SK-N-MC (cell line): ENCODE results near the gene HBE1.
"Not testable (repeated sequence)": the region's sequence is repeated elsewhere in the genome, so short reads cannot be mapped to it uniquely, and the experiment has no call there.

Source experiments
- DNase-seq: peaks from one replicate; pipeline ENCODE4 v3.0.0-alpha.2; 2011; ENCODE audit warnings: low read depth, low spot score
- H3K27ac ChIP-seq: fragments of 200-600 bp; sonication (generic); 2 replicates; pipeline ENCODE4 v1.5.1; 2016; ENCODE audit warnings: mixed run types
- H3K36me3 ChIP-seq: fragments of 200-600 bp; sonication (generic); 2 replicates; pipeline ENCODE4 v1.6.1; 2017; ENCODE audit warnings: antibody characterized with exemption, low read length, mixed read lengths; ENCODE audit not compliant: insufficient read depth
- H3K4me3 ChIP-seq: fragments of 200-600 bp; sonication (generic); 2 replicates; pipeline ENCODE4 v1.5.1; 2016
- H3K9ac ChIP-seq: fragments of 200-600 bp; sonication (generic); 2 replicates; pipeline ENCODE4 v1.8.0; 2017; ENCODE audit warnings: mixed run types, mixed read lengths; ENCODE audit not compliant: insufficient read length
- H3K9me3 ChIP-seq: fragments of 200-600 bp; sonication (generic); 2 replicates; pipeline ENCODE4 v1.6.1; 2017; ENCODE audit warnings: low read depth, mild to moderate bottlenecking, antibody characterized with exemption, low read length, moderate library complexity, mixed read lengths
- EZH2 ChIP-seq: fragments of 200-600 bp; sonication (generic); IDR thresholded peaks from one replicate; pipeline ENCODE4 v1.6.1; 2017; ENCODE audit warnings: antibody characterized with exemption
- FOXP2 ChIP-seq: optimal IDR thresholded peaks from 2 replicates; pipeline ENCODE3; 2011; ENCODE audit warnings: mild to moderate bottlenecking, moderate library complexity; ENCODE audit not compliant: insufficient read depth; ENCODE audit errors: extremely low read length, control extremely low read depth
- POLR2AphosphoS5 ChIP-seq: IDR thresholded peaks from 2 replicates; pipeline ENCODE4 v1.6.1; 2012; ENCODE audit warnings: mild to moderate bottlenecking, low read depth, low read length, borderline replicate concordance

The HBE1 gene

DNA sequence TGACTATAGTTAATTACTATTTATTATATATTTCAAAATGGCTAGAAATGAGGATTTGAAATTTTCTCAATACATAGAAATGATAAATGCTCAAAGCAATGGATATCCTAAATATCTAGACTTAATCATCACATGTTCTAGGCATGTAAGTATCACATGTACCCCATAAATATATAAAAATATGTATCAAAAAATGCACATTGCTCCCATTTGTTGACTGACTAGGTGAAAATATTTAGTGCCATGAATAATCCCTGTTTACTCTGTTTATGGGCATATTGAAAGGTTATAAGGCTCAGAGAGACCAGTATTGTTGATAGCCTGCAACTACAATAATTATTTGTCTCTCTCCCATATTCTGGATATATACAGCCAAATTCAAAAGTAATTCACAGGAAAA, 3.1 kb downstream of the HBE1 start:
- no peaks in the 10 kb centered on the region for H3K36me3 ChIP-seq
- TF ChIP-seq FOXP2 = no peak
- no peak for TF ChIP-seq EZH2
- no peak for TF ChIP-seq POLR2AphosphoS5

DNA sequence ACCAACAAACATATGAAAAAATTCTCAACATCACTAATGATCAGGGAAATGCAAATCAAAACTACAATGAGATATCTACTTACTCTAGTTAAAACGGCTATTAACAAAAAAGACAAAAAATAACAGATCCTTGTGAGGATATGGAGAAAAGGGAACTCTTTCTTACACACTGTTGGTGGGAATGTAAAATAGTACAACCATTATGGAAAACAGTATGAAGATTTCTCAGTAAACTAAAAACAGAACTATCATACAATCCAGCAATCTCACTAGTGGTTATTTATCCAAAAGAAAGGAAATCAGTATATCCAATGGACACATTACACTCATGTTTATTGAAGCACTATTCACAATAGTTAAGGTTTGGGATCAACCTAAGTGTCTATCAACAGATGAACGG, 3.9 kb downstream of the HBE1 start:
- no peak overlapping the region for H3K4me3 ChIP-seq
- no peak for TF ChIP-seq EZH2
- TF ChIP-seq POLR2AphosphoS5 = no peak
- TF ChIP-seq FOXP2 = no peak

More for the DNA sequence above, 3.1 kb downstream of the HBE1 start:
- H3K4me3 ChIP-seq = no peak overlapping the region
- H3K9me3 ChIP-seq = no peaks in the 10 kb centered on the region
- H3K27ac ChIP-seq = no peak overlapping the region
- DNase-seq = no peak
- H3K9ac ChIP-seq = no peak overlapping the region

DNA sequence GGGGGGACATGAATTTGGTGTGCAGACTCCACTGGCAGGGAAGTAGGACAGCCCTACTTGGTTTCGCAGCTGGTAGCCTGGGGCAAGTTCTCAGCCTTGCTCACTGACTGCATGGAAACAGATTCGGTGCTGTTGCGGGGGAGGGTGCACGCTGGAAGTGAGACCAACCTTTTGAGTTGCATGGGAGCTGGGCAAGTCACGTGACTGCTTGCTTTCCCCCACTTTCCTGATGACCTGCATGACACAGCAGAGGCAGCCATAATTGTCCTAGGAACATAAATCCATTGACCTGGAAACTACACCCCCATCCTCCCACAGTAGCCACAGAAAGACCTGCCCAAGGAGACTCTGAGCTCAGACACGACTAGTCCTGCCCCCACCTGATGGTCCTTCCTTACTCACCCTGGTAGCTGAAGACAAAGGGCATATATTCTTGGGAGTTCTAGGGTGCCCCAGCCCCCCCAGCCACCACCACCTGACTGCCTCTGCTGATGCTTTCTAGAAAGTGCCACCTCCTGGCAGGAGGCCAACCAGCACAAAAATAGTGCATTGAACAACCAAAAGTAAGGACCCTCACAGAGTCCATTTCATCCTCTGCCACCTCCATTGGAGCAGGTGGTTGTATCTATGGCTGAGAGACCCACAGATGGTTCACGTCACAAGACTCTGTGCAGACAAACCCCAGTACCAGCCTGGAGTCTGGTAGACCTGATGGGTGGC, 11.0 kb downstream of the HBE1 start:
- H3K27ac ChIP-seq = no peak overlapping the region
- DNase-seq = no peak

More for the DNA sequence above, 3.9 kb downstream of the HBE1 start:
- no peak overlapping the region for H3K9ac ChIP-seq
- no peaks in the 10 kb centered on the region for H3K9me3 ChIP-seq
- H3K27ac ChIP-seq = no peak overlapping the region
- no peak for DNase-seq
- no peaks in the 10 kb centered on the region for H3K36me3 ChIP-seq

DNA sequence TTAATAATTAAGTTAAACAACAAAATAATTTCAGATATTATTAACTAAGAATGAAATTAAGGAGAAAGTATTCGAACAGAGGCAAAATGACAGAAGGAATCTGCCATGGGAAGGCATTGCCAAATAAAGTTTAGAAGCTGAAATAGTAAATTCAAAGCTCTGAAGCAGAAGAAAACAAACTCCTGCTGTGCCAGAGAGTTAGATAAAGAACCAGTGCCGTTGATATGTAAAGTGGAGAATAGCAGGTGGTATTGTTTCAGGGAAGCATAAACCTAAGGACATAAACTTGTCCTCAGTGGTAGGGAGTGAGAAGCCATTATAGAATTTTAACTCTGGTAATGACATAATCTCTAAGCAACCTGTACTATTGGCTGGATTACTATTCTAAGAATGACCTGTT, 12.4 kb downstream of the HBE1 start:
- H3K4me3 ChIP-seq = no peak overlapping the region
- TF ChIP-seq FOXP2 (no peak), EZH2 (no peak), POLR2AphosphoS5 (no peak)
- H3K27ac ChIP-seq = no peak overlapping the region
- no peaks in the 10 kb centered on the region for H3K9me3 ChIP-seq
- no peak for DNase-seq
- no peak overlapping the region for H3K9ac ChIP-seq
- no peaks in the 10 kb centered on the region for H3K36me3 ChIP-seq

More for the DNA sequence above, 11.0 kb downstream of the HBE1 start:
- Histone ChIP-seq H3K4me3 (no peak overlapping the region), H3K36me3 (no peaks in the 10 kb centered on the region), H3K9me3 (no peaks in the 10 kb centered on the region), H3K9ac (no peak overlapping the region)
- TF ChIP-seq POLR2AphosphoS5 = no peak
- no peak for TF ChIP-seq EZH2
- no peak for TF ChIP-seq FOXP2

DNA sequence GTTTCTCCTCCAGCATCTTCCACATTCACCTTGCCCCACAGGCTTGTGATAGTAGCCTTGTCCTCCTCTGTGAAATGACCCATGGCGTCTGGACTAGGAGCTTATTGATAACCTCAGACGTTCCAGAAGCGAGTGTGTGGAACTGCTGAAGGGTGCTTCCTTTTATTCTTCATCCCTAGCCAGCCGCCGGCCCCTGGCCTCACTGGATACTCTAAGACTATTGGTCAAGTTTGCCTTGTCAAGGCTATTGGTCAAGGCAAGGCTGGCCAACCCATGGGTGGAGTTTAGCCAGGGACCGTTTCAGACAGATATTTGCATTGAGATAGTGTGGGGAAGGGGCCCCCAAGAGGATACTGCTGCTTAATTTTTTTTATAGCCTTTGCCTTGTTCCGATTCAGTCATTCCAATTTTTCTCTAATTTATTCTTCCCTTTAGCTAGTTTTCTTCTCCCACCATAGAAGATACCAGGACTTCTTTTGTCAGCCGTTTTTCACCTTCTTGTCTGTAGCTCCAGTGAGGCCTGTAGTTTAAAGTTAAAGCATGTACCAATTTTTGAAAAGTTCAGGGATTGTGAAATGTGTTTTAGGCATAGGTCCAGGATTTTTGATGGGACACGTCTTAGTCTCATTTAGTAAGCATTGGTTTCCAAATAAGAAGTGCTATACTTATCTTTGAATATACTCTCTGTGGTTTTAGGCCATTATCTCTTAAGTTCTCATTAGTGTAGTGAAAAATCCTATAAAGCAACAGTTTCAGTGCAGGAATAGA, 14.9 kb downstream of the HBE1 start, which contains the start of gene HBG2:
Gene HBG2, minus strand, starts transcription at position 136 of the 768 bp plus-strand sequence. Its CDS starts 53 bp downstream, at position 83.
- not testable (repeated sequence) for H3K36me3 ChIP-seq, H3K4me3 ChIP-seq, DNase-seq, H3K9ac ChIP-seq, H3K27ac ChIP-seq, H3K9me3 ChIP-seq

DNA sequence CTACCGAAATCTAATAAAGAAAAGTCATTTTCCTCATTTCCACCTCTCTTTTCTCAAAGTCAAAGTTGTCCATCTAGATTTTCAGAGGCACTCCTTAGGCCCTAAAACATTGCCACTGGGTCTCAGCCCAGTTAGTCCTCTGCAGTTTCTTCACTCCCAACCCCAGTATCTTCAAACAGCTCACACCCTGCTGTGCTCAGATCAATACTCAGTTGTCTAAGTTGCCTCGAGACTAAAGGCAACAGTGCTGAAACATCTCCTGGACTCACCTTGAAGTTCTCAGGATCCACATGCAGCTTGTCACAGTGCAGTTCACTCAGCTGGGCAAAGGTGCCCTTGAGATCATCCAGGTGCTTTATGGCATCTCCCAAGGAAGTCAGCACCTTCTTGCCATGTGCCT, 15.7 kb downstream of the HBE1 start:
- not testable (repeated sequence) for H3K9me3 ChIP-seq, DNase-seq, H3K4me3 ChIP-seq, H3K36me3 ChIP-seq, H3K27ac ChIP-seq, H3K9ac ChIP-seq

DNA sequence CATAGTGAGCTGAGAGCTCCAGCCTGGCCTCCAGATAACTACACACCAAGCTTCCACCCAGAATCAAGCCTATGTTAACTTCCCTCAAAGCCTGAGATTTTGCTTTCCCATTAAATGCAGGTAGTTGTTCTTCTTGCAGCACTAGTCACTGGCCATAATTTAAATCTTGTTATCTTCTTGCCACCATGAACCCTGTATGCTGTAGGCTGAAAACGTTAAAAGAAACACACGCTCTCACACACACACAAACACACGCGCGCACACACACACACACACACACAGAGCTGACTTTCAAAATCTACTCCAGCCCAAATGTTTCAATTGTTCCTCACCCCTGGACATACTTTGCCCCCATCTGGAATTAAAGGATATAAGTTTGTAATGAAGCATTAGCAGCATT, 16.3 kb downstream of the HBE1 start:
- H3K9me3 ChIP-seq, H3K9ac ChIP-seq, H3K27ac ChIP-seq, H3K4me3 ChIP-seq, H3K36me3 ChIP-seq, DNase-seq: not testable (repeated sequence)

DNA sequence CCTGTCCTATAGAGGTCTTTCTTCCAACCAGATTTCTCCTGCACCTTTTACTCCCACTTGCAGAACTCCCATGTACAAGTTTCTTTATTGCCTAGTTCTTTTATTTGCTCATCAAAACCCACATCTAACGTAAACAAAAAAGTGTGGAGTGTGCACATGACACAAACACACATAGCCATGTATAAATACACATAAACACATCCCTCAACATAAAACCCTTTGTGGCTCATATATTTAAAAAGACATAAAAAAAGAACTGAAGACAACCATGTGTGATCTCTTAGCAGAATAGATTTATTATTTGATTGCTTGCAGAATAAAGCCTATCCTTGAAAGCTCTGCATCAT, 16.9 kb downstream of the HBE1 start:
- TF ChIP-seq EZH2 = no peak
- no peak for TF ChIP-seq POLR2AphosphoS5
- TF ChIP-seq FOXP2 = no peak
- no peaks in the 10 kb centered on the region for H3K36me3 ChIP-seq
- H3K27ac ChIP-seq = no peak overlapping the region
- no peaks in the 10 kb centered on the region for H3K9me3 ChIP-seq
- DNase-seq = no peak
- H3K4me3 ChIP-seq = no peak overlapping the region
- no peak overlapping the region for H3K9ac ChIP-seq

DNA sequence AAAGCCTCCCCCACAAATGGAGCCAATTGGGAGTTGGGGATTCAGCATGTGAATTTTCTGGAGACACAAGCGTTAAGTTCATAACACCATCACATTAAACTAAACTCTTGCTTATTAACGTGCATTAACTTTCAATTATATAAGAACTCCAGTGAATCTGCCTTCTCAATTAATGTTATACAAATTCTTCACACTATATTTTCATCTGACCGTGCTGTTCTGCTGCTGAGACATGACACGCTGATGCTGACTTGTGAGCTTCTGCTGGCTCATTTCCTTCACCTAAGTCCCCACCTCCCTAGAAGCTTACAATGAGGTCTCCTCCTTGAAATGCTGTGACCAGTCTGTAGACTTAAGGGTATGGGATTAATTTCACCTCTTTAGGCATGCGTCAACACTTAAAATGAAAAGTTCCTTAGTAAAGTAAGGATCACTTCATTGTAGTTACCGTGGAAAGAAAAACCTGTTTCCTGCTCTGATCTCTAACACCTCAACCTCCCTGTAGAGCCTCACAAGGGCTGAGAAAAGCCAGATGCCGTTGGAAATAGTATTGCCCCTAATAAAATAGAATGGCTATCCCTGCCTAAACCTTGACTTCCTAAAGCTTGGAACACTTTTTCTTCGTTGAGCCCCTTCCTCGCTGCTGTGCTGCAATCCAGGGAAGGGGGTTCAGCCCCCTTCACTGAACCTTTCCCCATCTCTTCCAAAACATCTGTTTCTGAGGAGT, 17.4 kb downstream of the HBE1 start:
- TF ChIP-seq POLR2AphosphoS5 (no peak), EZH2 (no peak), FOXP2 (no peak)
- Histone ChIP-seq H3K36me3 (no peaks in the 10 kb centered on the region), H3K27ac (no peak overlapping the region), H3K9me3 (no peaks in the 10 kb centered on the region), H3K9ac (no peak overlapping the region), H3K4me3 (no peak overlapping the region)
- no peak for DNase-seq
